Ishikawa (cell line): ENCODE results near the gene BANP.

Experiments used
- CEBPB ChIP-seq: IDR thresholded peaks from 2 replicates; pipeline ENCODE4 v1.6.1; 2012
- CREB1 ChIP-seq: IDR thresholded peaks from 2 replicates; pipeline ENCODE4 v1.6.1; 2012; ENCODE audit warnings: low read depth
- EGR1 ChIP-seq: IDR thresholded peaks from 2 replicates; pipeline ENCODE4 v1.6.1; 2012
- EP300 ChIP-seq: IDR thresholded peaks from 2 replicates; pipeline ENCODE4 v1.6.1; 2012; ENCODE audit warnings: borderline replicate concordance
- FOXM1 ChIP-seq: IDR thresholded peaks from 2 replicates; pipeline ENCODE4 v1.6.1; 2012; ENCODE audit warnings: low read depth, borderline replicate concordance
- MAX ChIP-seq: IDR thresholded peaks from 2 replicates; pipeline ENCODE4 v1.6.1; 2012
- NFIC ChIP-seq: IDR thresholded peaks from 2 replicates; pipeline ENCODE4 v1.6.1; 2012
- RAD21 ChIP-seq: IDR thresholded peaks from 2 replicates; pipeline ENCODE4 v1.6.1; 2012; ENCODE audit warnings: low read depth
- REST ChIP-seq: IDR thresholded peaks from 2 replicates; pipeline ENCODE4 v1.6.1; 2012; ENCODE audit warnings: low read depth, mild to moderate bottlenecking
- TAF1 ChIP-seq: IDR thresholded peaks from 2 replicates; pipeline ENCODE4 v1.6.1; 2012; ENCODE audit warnings: low read depth, mild to moderate bottlenecking
- TCF12 ChIP-seq: IDR thresholded peaks from 2 replicates; pipeline ENCODE4 v1.6.1; 2012; ENCODE audit warnings: low read depth
- TEAD4 ChIP-seq: IDR thresholded peaks from 2 replicates; pipeline ENCODE4 v1.6.1; 2012
- USF1 ChIP-seq: IDR thresholded peaks from 2 replicates; pipeline ENCODE4 v1.6.1; 2012
- YY1 ChIP-seq: IDR thresholded peaks from 2 replicates; pipeline ENCODE4 v1.6.1; 2012; ENCODE audit warnings: low read depth
- ZBTB7A ChIP-seq: IDR thresholded peaks from 2 replicates; pipeline ENCODE4 v1.6.1; 2012; ENCODE audit warnings: low read depth

The BANP gene

GRCh38 chr16:88057656-88058055 is 106.4 kb downstream of the BANP start:
- TF ChIP-seq REST (no peak), NFIC (no peak), USF1 (no peak), TCF12 (no peak), FOXM1 (no peak), TAF1 (no peak), RAD21 (no peak), CEBPB (no peak), CREB1 (no peak), EP300 (no peak), MAX (no peak), TEAD4 (no peak), ZBTB7A (no peak), YY1 (no peak), EGR1 (no peak)

GRCh38 chr16:88058136-88058535 is 106.9 kb downstream of the BANP start:
- TF ChIP-seq EP300 (no peak), EGR1 (no peak)

- TF ChIP-seq CEBPB, result no peak
- TF ChIP-seq TEAD4, result no peak
- no peak for TF ChIP-seq YY1
- no peak for TF ChIP-seq MAX
- TF ChIP-seq TAF1, result no peak
- TF ChIP-seq CREB1, result no peak
- TF ChIP-seq FOXM1, result no peak
- no peak for TF ChIP-seq REST
- TF ChIP-seq EGR1, result no peak
- no peak for TF ChIP-seq ZBTB7A
Observed at GRCh38 chr16:88058817-88059216, 107.6 kb downstream of the BANP start.

GRCh38 chr16:88059701-88060386 is 108.6 kb downstream of the BANP start:
- TF ChIP-seq EP300, result no peak
- TF ChIP-seq TEAD4, result no peak

GRCh38 chr16:88060524-88061219 is 109.4 kb downstream of the BANP start:
- TF ChIP-seq CEBPB (no peak), REST (no peak), CREB1 (no peak), FOXM1 (no peak), TAF1 (no peak), EGR1 (no peak), TCF12 (no peak), TEAD4 (no peak), ZBTB7A (no peak), NFIC (no peak), YY1 (no peak), RAD21 (no peak), MAX (no peak), EP300 (no peak), USF1 (no peak)
